Calu3 (cell line): ENCODE results near the gene LRBA. TPM values are rescaled to one million over a fixed set of nuclear protein-coding genes. Genes with fewer than 3 reads are reported as not detected.

Experiments used
- BruUV-seq: library from RNA; stranded (reverse); fragments of 400-500 nt; replicated peaks from 2 replicates; lab custom pipeline; 2021; lab: Mats Ljungman, UMichigan
- CTCF ChIA-PET: fragments of 300-600 bp; sonication (Branson Sonifier 250); formaldehyde crosslinking; loops from one replicate; lab custom pipeline; 2022; ENCODE audit warnings: antibody characterized with exemption; lab: Charles Lee
- DNase-seq: peaks from one replicate; pipeline ENCODE4 v3.0.0; 2022
- H3K27ac Mint-ChIP-seq: one replicate; pipeline ENCODE4 v1.8.0; 2022; ENCODE audit warnings: mixed read lengths; ENCODE audit not compliant: unreplicated experiment
- H3K27me3 Mint-ChIP-seq: one replicate; pipeline ENCODE4 v1.8.0; 2022; ENCODE audit warnings: mixed read lengths; ENCODE audit not compliant: unreplicated experiment
- H3K36me3 Mint-ChIP-seq: one replicate; pipeline ENCODE4 v1.8.0; 2022; ENCODE audit warnings: mild to moderate bottlenecking, moderate library complexity, mixed read lengths; ENCODE audit not compliant: insufficient read depth, unreplicated experiment
- H3K4me1 Mint-ChIP-seq: one replicate; pipeline ENCODE4 v1.8.0; 2022; ENCODE audit warnings: mild to moderate bottlenecking, low read depth, mixed read lengths; ENCODE audit not compliant: unreplicated experiment
- H3K4me3 Mint-ChIP-seq: one replicate; pipeline ENCODE4 v1.8.0; 2022; ENCODE audit warnings: mild to moderate bottlenecking, low read depth, moderate library complexity, mixed read lengths; ENCODE audit not compliant: unreplicated experiment
- H3K9me3 Mint-ChIP-seq: one replicate; pipeline ENCODE4 v1.8.0; 2022; ENCODE audit warnings: low read depth, mixed read lengths; ENCODE audit not compliant: unreplicated experiment
- intact Hi-C: fragments of 100-400 bp; cut with micrococcal nuclease; formaldehyde crosslinking; loops from one replicate; pipeline ENCODE4 v1.10.0; 2022; ENCODE audit not compliant: unreplicated experiment
- total RNA-seq: library from RNA; stranded (reverse); gene quantifications from 2 replicates; pipeline ENCODE4 v1.2.3, GENCODE V29; 2022
- TF ChIP-seq, protein P1 (sequence below): fragments of 200-600 bp; IDR thresholded peaks from one replicate; pipeline ENCODE4 v1.8.0; 2022; ENCODE audit warnings: antibody characterized with exemption; ENCODE audit not compliant: unreplicated experiment

LRBA gene
- total RNA-seq, 1 experiment from 2014 or later = 49.0 TPM

DNA sequence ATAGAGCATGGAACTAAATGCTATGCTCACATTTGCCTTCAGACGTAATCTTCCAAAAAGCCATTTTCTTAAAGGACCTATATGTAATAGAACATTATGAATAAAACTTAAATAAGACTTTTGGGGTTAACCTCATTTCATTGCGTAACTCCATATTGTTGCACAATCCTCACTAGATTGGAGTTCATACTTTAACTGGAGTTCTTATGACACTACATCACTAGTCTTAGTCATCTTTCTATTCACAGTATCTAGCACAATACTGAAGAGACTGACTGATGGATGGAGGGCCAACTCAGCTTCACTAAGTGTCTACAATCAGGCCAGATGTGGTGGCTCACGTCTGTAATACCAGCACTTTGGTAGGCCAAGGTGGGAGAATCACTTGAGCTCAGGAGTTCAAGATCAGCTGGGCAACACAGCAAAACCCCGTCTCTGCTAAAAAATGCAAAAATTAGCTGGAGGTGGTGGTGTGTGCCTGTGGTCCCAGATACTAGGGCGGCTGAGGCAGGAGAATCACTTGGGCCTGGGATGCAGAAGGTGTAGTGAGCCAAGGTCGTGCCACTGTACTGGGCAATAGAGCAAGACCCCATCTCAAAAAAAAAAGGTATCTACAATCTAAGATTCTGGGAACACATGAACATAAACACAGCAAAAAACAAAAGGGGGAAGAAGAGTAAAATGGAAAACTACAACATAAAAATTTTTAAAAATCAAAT is 513.9 kb downstream of the LRBA start:
- no TSS peak for BruUV-seq
- H3K9me3 Mint-ChIP-seq = peaks cover 2% of the 10 kb centered on the region
- no peak overlapping the region for H3K27ac Mint-ChIP-seq
- intact Hi-C loops = no loop called here
- peaks cover 5% of the 10 kb centered on the region for H3K36me3 Mint-ChIP-seq
- TF ChIP-seq, protein P1, sequence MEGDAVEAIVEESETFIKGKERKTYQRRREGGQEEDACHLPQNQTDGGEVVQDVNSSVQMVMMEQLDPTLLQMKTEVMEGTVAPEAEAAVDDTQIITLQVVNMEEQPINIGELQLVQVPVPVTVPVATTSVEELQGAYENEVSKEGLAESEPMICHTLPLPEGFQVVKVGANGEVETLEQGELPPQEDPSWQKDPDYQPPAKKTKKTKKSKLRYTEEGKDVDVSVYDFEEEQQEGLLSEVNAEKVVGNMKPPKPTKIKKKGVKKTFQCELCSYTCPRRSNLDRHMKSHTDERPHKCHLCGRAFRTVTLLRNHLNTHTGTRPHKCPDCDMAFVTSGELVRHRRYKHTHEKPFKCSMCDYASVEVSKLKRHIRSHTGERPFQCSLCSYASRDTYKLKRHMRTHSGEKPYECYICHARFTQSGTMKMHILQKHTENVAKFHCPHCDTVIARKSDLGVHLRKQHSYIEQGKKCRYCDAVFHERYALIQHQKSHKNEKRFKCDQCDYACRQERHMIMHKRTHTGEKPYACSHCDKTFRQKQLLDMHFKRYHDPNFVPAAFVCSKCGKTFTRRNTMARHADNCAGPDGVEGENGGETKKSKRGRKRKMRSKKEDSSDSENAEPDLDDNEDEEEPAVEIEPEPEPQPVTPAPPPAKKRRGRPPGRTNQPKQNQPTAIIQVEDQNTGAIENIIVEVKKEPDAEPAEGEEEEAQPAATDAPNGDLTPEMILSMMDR = no peak
- no peak for DNase-seq
- no peaks in the 10 kb centered on the region for H3K27me3 Mint-ChIP-seq
- no peak overlapping the region for H3K4me3 Mint-ChIP-seq
- CTCF ChIA-PET = no interaction called here
- H3K4me1 Mint-ChIP-seq = no peaks in the 10 kb centered on the region

DNA sequence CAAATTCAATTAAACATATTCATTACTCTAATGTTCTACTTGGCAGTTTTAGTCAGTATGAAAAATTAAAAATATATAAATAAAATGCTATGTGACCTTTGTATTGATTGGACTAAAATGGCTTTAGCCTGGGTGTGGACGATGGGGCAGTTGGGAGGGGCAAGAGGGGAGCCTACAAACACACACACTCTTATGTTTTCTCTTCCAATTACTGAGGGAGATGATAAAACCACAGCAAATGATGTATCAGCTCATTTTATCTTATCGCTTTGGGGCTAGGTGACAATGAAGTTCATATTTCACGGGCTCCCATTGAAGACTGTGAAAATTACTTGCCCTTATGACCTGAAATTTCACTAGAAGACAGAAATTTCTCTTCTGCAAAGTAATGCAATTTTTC is 517.5 kb downstream of the LRBA start:
- Mint-ChIP-seq H3K4me1 (no peaks in the 10 kb centered on the region), H3K27ac (no peak overlapping the region), H3K9me3 (no peaks in the 10 kb centered on the region), H3K36me3 (no peaks in the 10 kb centered on the region), H3K4me3 (no peak overlapping the region), H3K27me3 (no peaks in the 10 kb centered on the region)
- CTCF ChIA-PET = no interaction called here
- BruUV-seq = no TSS peak
- intact Hi-C loops = no loop called here
- DNase-seq = no peak
- TF ChIP-seq, protein P1 = no peak

DNA sequence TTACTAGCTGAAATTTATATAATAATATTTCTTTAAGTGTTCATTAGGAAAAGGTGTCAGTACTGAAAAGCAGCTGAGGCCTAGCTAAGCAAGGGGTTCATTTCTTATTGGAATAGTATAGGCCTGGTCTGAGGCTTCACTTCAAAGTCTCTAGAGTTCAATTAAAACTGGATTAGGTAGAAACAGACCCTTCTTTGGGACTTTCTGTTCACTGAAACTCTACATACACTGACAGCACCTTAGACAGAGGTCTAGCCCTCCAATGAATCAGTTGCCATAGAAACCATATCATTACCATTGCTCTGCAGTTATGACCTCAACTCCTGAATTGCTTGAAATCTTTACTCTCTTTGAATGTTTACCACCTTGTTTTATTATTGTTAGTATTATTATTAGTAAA is 519.5 kb downstream of the LRBA start:
- Mint-ChIP-seq H3K4me3 (no peak overlapping the region), H3K9me3 (no peaks in the 10 kb centered on the region), H3K27ac (no peak overlapping the region), H3K4me1 (no peaks in the 10 kb centered on the region), H3K27me3 (no peaks in the 10 kb centered on the region), H3K36me3 (no peaks in the 10 kb centered on the region)
- no TSS peak for BruUV-seq
- DNase-seq = no peak
- CTCF ChIA-PET = no interaction called here
- intact Hi-C loops = no loop called here
- TF ChIP-seq, protein P1 = no peak

DNA sequence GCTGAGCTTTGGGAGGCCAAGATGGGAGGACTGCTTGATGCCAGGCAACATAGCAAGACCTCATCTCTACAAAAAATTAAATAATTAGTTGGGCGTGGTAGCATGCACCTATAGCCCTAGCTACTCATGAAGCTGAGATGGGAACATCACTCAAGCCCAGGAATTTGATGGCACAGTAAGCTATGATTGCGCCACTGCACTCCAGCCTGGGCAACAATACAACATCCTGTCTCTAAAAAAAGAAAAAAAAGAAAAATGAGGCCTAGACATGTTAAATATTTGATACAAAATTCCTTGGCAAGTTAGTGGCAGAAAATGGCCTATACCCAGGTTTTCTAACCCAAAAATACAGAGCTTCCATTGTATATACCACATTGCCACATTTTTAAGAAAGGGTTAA is 521.2 kb downstream of the LRBA start:
- Mint-ChIP-seq H3K27ac (no peak overlapping the region), H3K9me3 (no peaks in the 10 kb centered on the region), H3K36me3 (no peaks in the 10 kb centered on the region), H3K4me1 (no peaks in the 10 kb centered on the region), H3K4me3 (no peak overlapping the region), H3K27me3 (no peaks in the 10 kb centered on the region)
- CTCF ChIA-PET = no interaction called here
- TF ChIP-seq, protein P1 = no peak
- no TSS peak for BruUV-seq
- intact Hi-C loops = no loop called here
- DNase-seq = no peak
